ENCODE measurements around the gene CBX1.
A peak's percentile ranks its signal among the peaks of the same experiment; 100 is the strongest.
"Not testable (repeated sequence)": the region's sequence is repeated elsewhere in the genome, so short reads cannot be mapped to it uniquely, and the experiment has no call there.

Gene CBX1

GRCh38 chr17:48123111-48123510 is 21.8 kb upstream of the CBX1 start:
- peak; percentile 90 for DNase-seq

GRCh38 chr17:48122665-48123045 is 21.4 kb upstream of the CBX1 start:
- DNase-seq: peak; percentile 26

- no peak for DNase-seq
Observed at GRCh38 chr17:48121923-48122664, 20.8 kb upstream of the CBX1 start.

GRCh38 chr17:48113201-48113676 is 12.0 kb upstream of the CBX1 start:
- DNase-seq: no peak

GRCh38 chr17:48111937-48112241 is 10.6 kb upstream of the CBX1 start:
- no peak for DNase-seq

GRCh38 chr17:48110761-48111160 is 9.5 kb upstream of the CBX1 start:
- DNase-seq: no peak

- peak; percentile 76 for DNase-seq
Observed at GRCh38 chr17:48107137-48108055, 6.1 kb upstream of the CBX1 start, which contains the start of gene SNX11. Gene SNX11 (plus strand): TSS chr17:48107766. CDS start chr17:48112044, 4,278 bp downstream.

- DNase-seq: no peak
Observed at GRCh38 chr17:48106802-48107136, 5.5 kb upstream of the CBX1 start.

GRCh38 chr17:48104440-48104839 is 3.2 kb upstream of the CBX1 start:
- DNase-seq: no peak

- DNase-seq: no peak
Observed at GRCh38 chr17:48102798-48103715, 1.8 kb upstream of the CBX1 start.

- no peak for DNase-seq
Observed at GRCh38 chr17:48102043-48102750, 919 bp upstream of the CBX1 start.

- DNase-seq: peak; percentile 71
Observed at GRCh38 chr17:48100591-48101011, 677 bp downstream of the CBX1 start.

- DNase-seq: no peak
Observed at GRCh38 chr17:48100160-48100559, 1.1 kb downstream of the CBX1 start.

- DNase-seq: no peak
Observed at GRCh38 chr17:48095611-48096010, 5.7 kb downstream of the CBX1 start.

GRCh38 chr17:48093341-48094045 is 7.8 kb downstream of the CBX1 start:
- DNase-seq: no peak

GRCh38 chr17:48084932-48085331 is 16.3 kb downstream of the CBX1 start:
- no peak for DNase-seq

- DNase-seq: no peak
Observed at GRCh38 chr17:48081858-48082257, 19.4 kb downstream of the CBX1 start.

GRCh38 chr17:48077152-48077551 is 24.1 kb downstream of the CBX1 start:
- not testable (repeated sequence) for DNase-seq

GRCh38 chr17:48074322-48075081 is 26.8 kb downstream of the CBX1 start:
- DNase-seq: peak; percentile 88

GRCh38 chr17:48073566-48074094 is 27.6 kb downstream of the CBX1 start:
- not testable (repeated sequence) for DNase-seq

- not testable (repeated sequence) for DNase-seq
Observed at GRCh38 chr17:48072811-48073210, 28.5 kb downstream of the CBX1 start.

Measured in NCI-H1694 (cell line).